ENCODE measurements around the gene FANCB. TPM values are rescaled to one million over a fixed set of nuclear protein-coding genes. Genes with fewer than 3 reads are reported as not detected.

The FANCB gene
- total and polyA plus RNA-seq, 2 donors (not counting 3 experiments of a cell fraction or from before 2014, with no cell fraction given), result 1.3 to 6.6 TPM

DNA sequence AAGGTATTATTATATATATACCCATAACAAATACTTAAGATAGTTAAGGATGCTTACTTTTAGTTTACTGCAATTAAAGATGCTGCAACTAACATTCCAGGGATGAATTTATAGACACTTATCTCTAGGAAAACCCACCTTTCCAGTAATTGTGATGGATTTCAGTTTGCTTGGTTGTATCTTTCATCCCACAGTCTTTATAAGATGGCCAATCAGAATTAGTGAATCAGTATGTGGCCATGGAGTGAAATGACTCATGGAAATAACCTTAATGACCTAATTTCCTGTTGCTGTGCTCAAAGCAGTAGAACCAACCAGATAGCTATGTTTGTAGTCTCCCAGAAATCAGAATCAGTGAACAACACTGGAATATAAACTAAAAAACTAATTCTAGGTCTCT, 26.7 kb upstream of the FANCB start:
- BruUV-seq (replicated peaks), result no TSS peak
- intact Hi-C loops (cut with micrococcal nuclease), result no loop called here

DNA sequence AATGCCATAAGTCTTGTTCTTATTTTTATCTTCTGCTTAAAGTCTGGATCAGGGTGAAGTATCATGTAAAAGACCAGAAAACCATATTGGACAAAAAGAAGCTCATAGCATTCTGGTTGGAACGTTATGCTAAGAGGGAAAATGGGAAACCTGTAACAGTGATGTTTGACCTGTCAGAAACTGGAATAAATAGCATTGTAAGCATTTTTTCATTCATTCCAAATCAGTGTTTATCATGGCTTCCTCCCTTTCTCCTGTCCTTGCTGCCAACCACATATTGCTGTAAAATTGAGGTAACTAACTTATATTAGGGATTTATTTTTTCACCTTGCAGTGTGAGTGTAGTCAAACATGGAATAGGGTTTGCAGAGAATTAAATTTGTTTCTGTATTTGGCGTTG, 24.2 kb upstream of the FANCB start:
- dilution Hi-C loops (cut with MboI; ENCODE audit: extremely low pct_ligation_motif_present, low sequenced_read_pairs), result no loop called here
- no peak overlapping the region for H3K9ac ChIP-seq (replicated peaks; ENCODE audit: extremely low read depth, insufficient read depth, low read length)
- H3K36me3 ChIP-seq (ENCODE audit: control insufficient read depth in 2 of 2, extremely low read depth in 1 of 2, insufficient read depth in 2 of 2, low read length in 2 of 2), result no peaks in the 10 kb centered on the region
- H3K4me1 ChIP-seq (ENCODE audit: control insufficient read depth, extremely low read depth, insufficient read depth, low read length), result peaks cover 9% of the 10 kb centered on the region
- H3K4me2 ChIP-seq (ENCODE audit: insufficient read depth, low read length), result no peak overlapping the region
- no peak overlapping the region for H2AFZ ChIP-seq (ENCODE audit: low read depth, low read length)
- no peaks in the 10 kb centered on the region for H3K27me3 ChIP-seq (ENCODE audit: control insufficient read depth in 2 of 2, insufficient read depth in 2 of 2, low read length in 2 of 2)
- ChIA-PET POLR2A (no interaction called here), CTCF (no interaction called here)
- peaks cover 2% of the 10 kb centered on the region for H3K79me2 ChIP-seq (ENCODE audit: control insufficient read depth, insufficient read depth, low read length)
- no TSS peak for BruUV-seq (replicated peaks)
- no peaks in the 10 kb centered on the region for H3K9me1 ChIP-seq (replicated peaks; ENCODE audit: control insufficient read depth, extremely low read depth, insufficient read depth, low read length)
- H3K4me3 ChIP-seq (replicated peaks in 1 of 3; ENCODE audit: insufficient read depth in 1 of 3, low read depth in 1 of 3, low read length in 3 of 3), result no peak overlapping the region
- intact Hi-C loops (cut with micrococcal nuclease), result no loop called here
- no peaks in the 10 kb centered on the region for H4K20me1 ChIP-seq (replicated peaks; ENCODE audit: control insufficient read depth, extremely low read depth, insufficient read depth, low read length)
- DNase-seq (ENCODE audit: low read depth, low spot score) (no peak), FAIRE-seq (no peak)
- TF ChIP-seq MYC (IDR thresholded peaks at IDR 0.05; ENCODE audit: low read depth, low read length) (no peak), FOS (IDR thresholded peaks at IDR 0.05; ENCODE audit: borderline replicate concordance, insufficient read depth, low read length) (no peak), POLR2AphosphoS5 (IDR thresholded peaks at IDR 0.05; ENCODE audit: insufficient read depth, low read depth, low read length) (no peak), GATA2 (IDR thresholded peaks at IDR 0.05; ENCODE audit: insufficient read depth, insufficient read length, low read depth, low read length) (no peak), JUN (IDR thresholded peaks at IDR 0.05; ENCODE audit: borderline replicate concordance, insufficient read depth, insufficient read length, low read depth) (no peak), EZH2 (IDR thresholded peaks at IDR 0.05; ENCODE audit: borderline replicate concordance, low read depth, low read length, severe bottlenecking) (no peak), POLR2A (IDR thresholded peaks at IDR 0.05; ENCODE audit: low read depth, low read length) (no peak)
- TF ChIP-seq, protein P1, sequence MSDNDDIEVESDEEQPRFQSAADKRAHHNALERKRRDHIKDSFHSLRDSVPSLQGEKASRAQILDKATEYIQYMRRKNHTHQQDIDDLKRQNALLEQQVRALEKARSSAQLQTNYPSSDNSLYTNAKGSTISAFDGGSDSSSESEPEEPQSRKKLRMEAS (IDR thresholded peaks at IDR 0.05; ENCODE audit: insufficient read depth, insufficient read length), result no peak
- TF ChIP-seq, protein P2, sequence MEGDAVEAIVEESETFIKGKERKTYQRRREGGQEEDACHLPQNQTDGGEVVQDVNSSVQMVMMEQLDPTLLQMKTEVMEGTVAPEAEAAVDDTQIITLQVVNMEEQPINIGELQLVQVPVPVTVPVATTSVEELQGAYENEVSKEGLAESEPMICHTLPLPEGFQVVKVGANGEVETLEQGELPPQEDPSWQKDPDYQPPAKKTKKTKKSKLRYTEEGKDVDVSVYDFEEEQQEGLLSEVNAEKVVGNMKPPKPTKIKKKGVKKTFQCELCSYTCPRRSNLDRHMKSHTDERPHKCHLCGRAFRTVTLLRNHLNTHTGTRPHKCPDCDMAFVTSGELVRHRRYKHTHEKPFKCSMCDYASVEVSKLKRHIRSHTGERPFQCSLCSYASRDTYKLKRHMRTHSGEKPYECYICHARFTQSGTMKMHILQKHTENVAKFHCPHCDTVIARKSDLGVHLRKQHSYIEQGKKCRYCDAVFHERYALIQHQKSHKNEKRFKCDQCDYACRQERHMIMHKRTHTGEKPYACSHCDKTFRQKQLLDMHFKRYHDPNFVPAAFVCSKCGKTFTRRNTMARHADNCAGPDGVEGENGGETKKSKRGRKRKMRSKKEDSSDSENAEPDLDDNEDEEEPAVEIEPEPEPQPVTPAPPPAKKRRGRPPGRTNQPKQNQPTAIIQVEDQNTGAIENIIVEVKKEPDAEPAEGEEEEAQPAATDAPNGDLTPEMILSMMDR (IDR thresholded peaks at IDR 0.05; ENCODE audit: extremely low read depth in 1 of 2, insufficient read depth in 1 of 2, low read depth in 1 of 2, low read length in 2 of 2), result no peak
- H3K27ac ChIP-seq (ENCODE audit: insufficient read depth, low read depth, low read length), result no peak overlapping the region
- no peaks in the 10 kb centered on the region for H3K9me3 ChIP-seq (replicated peaks; ENCODE audit: control insufficient read depth, insufficient read depth, low read length)

More for the DNA sequence above, 26.7 kb upstream of the FANCB start:
- Histone ChIP-seq H3K9ac (replicated peaks; ENCODE audit: extremely low read depth, insufficient read depth, low read length) (peak overlapping the region; percentile 31), H3K4me1 (ENCODE audit: control insufficient read depth, extremely low read depth, insufficient read depth, low read length) (peaks cover 9% of the 10 kb centered on the region), H4K20me1 (replicated peaks; ENCODE audit: control insufficient read depth, extremely low read depth, insufficient read depth, low read length) (no peaks in the 10 kb centered on the region), H3K9me3 (replicated peaks; ENCODE audit: control insufficient read depth, insufficient read depth, low read length) (no peaks in the 10 kb centered on the region), H3K4me2 (ENCODE audit: insufficient read depth, low read length) (peak overlapping the region; percentile 47), H3K79me2 (ENCODE audit: control insufficient read depth, insufficient read depth, low read length) (no peaks in the 10 kb centered on the region), H2AFZ (ENCODE audit: low read depth, low read length) (no peak overlapping the region), H3K27me3 (ENCODE audit: control insufficient read depth in 2 of 2, insufficient read depth in 2 of 2, low read length in 2 of 2) (no peaks in the 10 kb centered on the region), H3K9me1 (replicated peaks; ENCODE audit: control insufficient read depth, extremely low read depth, insufficient read depth, low read length) (no peaks in the 10 kb centered on the region), H3K27ac (ENCODE audit: insufficient read depth, low read depth, low read length) (peak overlapping the region; percentile 61), H3K4me3 (replicated peaks in 1 of 3; ENCODE audit: insufficient read depth in 1 of 3, low read depth in 1 of 3, low read length in 3 of 3) (no peak overlapping the region), H3K36me3 (ENCODE audit: control insufficient read depth in 2 of 2, extremely low read depth in 1 of 2, insufficient read depth in 2 of 2, low read length in 2 of 2) (no peaks in the 10 kb centered on the region)
- TF ChIP-seq FOS (IDR thresholded peaks at IDR 0.05; ENCODE audit: borderline replicate concordance, insufficient read depth, low read length) (peak; percentile 67), MYC (IDR thresholded peaks at IDR 0.05; ENCODE audit: low read depth, low read length) (no peak), JUN (IDR thresholded peaks at IDR 0.05; ENCODE audit: borderline replicate concordance, insufficient read depth, insufficient read length, low read depth) (peak; percentile 77)
- FAIRE-seq (peak; percentile 91), DNase-seq (ENCODE audit: low read depth, low spot score) (peak; percentile 81)
- POLR2A ChIA-PET, result no interaction called here
- dilution Hi-C loops (cut with MboI; ENCODE audit: extremely low pct_ligation_motif_present, low sequenced_read_pairs), result no loop called here
- CTCF ChIA-PET, result interaction anchor here (1.0 to 1.2 kb wide), 2 partner anchors 9 to 29 kb away, joined by 3 read pairs; no protein-coding TSS in a partner anchor
